ENCODE measurements around the gene LAPTM5.
A peak's percentile ranks its signal among the peaks of the same experiment; 100 is the strongest.
"Not testable (repeated sequence)": the region's sequence is repeated elsewhere in the genome, so short reads cannot be mapped to it uniquely, and the experiment has no call there.

Gene LAPTM5

GRCh38 chr1:30691480-30691879 lies 66.1 kb downstream of the LAPTM5 start:
- DNase-seq, result no peak

- DNase-seq, result no peak
Measured at GRCh38 chr1:30689901-30690645, 67.5 kb downstream of the LAPTM5 start.

- DNase-seq, result no peak
Measured at GRCh38 chr1:30688920-30689794, 68.4 kb downstream of the LAPTM5 start.

GRCh38 chr1:30688516-30688915 lies 69.1 kb downstream of the LAPTM5 start:
- DNase-seq, result not testable (repeated sequence)

GRCh38 chr1:30687886-30688285 lies 69.7 kb downstream of the LAPTM5 start:
- no peak for DNase-seq

GRCh38 chr1:30686236-30686935 lies 71.2 kb downstream of the LAPTM5 start:
- no peak for DNase-seq

GRCh38 chr1:30685796-30686165 lies 71.8 kb downstream of the LAPTM5 start:
- no peak for DNase-seq

- peak; percentile 17 for DNase-seq
Measured at GRCh38 chr1:30684881-30685795, 72.4 kb downstream of the LAPTM5 start.

- no peak for DNase-seq
Measured at GRCh38 chr1:30684259-30684658, 73.3 kb downstream of the LAPTM5 start.

GRCh38 chr1:30683699-30684098 lies 73.9 kb downstream of the LAPTM5 start:
- DNase-seq, result no peak

All from NCI-H1417 treated with DMSO at 0.1 percent for 48 hours (cell line).